ENCODE results near the gene FRAS1. TPM values are rescaled to one million over a fixed set of nuclear protein-coding genes. Genes with fewer than 3 reads are reported as not detected.

FRAS1 gene
- total RNA-seq, 2 experiments from 2014 or later: 0.09 TPM; not detected in 1

DNA sequence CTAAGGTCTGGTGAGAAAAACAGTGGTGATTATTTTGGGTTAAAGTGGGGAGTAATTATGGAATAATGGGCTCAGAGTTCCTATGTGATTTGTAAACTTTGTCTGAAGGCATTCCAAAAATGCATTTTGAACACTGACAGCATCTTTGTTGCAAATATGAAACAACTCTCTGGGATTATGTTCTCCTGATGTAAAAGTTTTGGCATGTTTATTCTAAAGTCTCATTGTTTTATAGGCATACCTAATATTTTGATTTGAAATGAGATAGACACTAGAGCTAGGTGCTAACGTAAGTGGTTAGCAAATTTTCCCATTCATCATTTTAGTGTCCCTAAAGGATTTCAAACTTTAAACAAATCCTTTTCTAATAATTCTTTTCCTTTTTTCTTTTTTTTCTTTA lies 353.6 kb downstream of the FRAS1 start:
- DNase-seq (no peak), ATAC-seq (no peak)
- Mint-ChIP-seq H3K36me3 (ENCODE audit: low read depth) (no peaks in the 10 kb centered on the region), H3K4me3 (no peak overlapping the region), H3K27ac (no peak overlapping the region), H3K9me3 (ENCODE audit: low read depth) (no peaks in the 10 kb centered on the region), H3K27me3 (peaks cover 8% of the 10 kb centered on the region), H3K4me1 (no peaks in the 10 kb centered on the region)
- intact Hi-C loops (cut with DNase I, micrococcal nuclease): no loop called here
- CTCF ChIA-PET: no interaction called here
- POLR2A ChIA-PET: no interaction called here

DNA sequence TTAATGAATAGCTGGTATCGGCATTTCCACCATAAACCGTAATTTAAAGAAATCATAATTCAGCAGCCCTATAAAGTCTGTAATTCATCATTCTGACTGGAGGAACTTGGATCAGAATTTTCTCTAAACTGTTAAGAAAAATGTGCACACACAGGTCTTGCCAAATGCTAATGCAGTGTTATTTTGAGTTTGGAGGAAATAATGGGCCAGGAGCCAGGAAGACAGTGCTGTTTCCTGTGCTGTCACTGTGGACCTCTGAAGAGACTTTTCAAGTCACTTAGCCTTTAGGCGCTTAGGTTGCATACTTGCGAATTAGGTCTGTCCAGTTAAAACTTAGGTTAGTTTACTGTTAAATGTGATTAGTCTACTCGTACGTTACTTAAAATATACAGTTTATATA lies 357.0 kb downstream of the FRAS1 start:
- intact Hi-C loops (cut with DNase I, micrococcal nuclease): no loop called here
- no peaks in the 10 kb centered on the region for H3K36me3 Mint-ChIP-seq (ENCODE audit: low read depth)

DNA sequence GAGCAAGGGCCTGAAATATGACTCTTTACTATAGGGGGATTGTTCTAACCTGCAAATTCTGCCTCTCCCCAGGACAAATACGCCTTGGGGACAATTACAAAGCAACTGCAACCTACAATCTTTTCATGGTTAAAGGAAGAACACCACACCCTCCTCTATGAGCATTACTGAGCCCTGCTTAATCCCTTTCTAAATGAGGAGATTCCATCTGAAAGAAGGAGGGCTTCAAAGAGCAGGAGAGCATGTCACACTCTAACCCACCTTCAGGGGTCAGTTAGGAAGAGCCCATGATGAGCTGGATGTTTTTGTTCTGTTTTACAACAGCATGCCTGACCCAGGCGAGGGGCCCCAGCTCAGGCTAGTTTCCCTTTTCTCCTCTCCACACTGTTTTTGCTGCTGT lies 360.5 kb downstream of the FRAS1 start:
- no peak for ATAC-seq
- peaks cover 11% of the 10 kb centered on the region for H3K27me3 Mint-ChIP-seq
- intact Hi-C loops (cut with DNase I, micrococcal nuclease): no loop called here
- H3K36me3 Mint-ChIP-seq (ENCODE audit: low read depth): no peaks in the 10 kb centered on the region
- ChIA-PET CTCF (interaction anchor here (0.9 kb wide), 1 partner anchor 24 kb away, joined by 4 read pairs; no protein-coding TSS in a partner anchor), POLR2A (no interaction called here)
- no peaks in the 10 kb centered on the region for H3K9me3 Mint-ChIP-seq (ENCODE audit: low read depth)
- H3K27ac Mint-ChIP-seq: no peak overlapping the region
- DNase-seq: no peak
- H3K4me3 Mint-ChIP-seq: no peak overlapping the region
- no peaks in the 10 kb centered on the region for H3K4me1 Mint-ChIP-seq

More for the DNA sequence above, 357.0 kb downstream of the FRAS1 start:
- Mint-ChIP-seq H3K27ac (no peak overlapping the region), H3K27me3 (peaks cover 13% of the 10 kb centered on the region), H3K9me3 (ENCODE audit: low read depth) (no peaks in the 10 kb centered on the region), H3K4me1 (no peaks in the 10 kb centered on the region), H3K4me3 (no peak overlapping the region)
- no peak for ATAC-seq
- POLR2A ChIA-PET: no interaction called here
- no peak for DNase-seq
- CTCF ChIA-PET: no interaction called here

DNA sequence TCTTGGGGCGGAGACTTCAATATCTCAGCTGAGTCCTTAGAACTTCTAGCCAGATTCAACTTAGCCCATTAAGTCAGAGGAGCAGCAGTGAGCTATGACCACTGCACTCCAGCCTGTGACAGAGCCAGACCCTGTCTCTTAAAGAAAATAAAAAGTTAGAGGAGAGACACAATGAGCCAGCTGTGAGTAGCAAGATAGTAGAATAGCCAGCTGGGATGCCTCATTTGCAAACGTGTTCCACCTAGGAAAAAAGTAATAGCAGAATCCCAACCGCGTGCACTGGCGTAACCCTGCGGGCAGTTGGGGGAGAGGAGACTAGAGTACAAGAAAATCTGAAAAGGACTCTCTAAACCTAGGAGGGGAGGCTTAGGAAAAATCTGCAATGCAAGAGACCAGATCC lies 361.3 kb downstream of the FRAS1 start:
- Mint-ChIP-seq H3K4me1 (no peaks in the 10 kb centered on the region), H3K27ac (no peak overlapping the region), H3K4me3 (no peak overlapping the region), H3K9me3 (ENCODE audit: low read depth) (no peaks in the 10 kb centered on the region), H3K27me3 (peaks cover 11% of the 10 kb centered on the region), H3K36me3 (ENCODE audit: low read depth) (no peaks in the 10 kb centered on the region)
- no peak for DNase-seq
- ChIA-PET CTCF (interaction anchor here (0.9 kb wide), 1 partner anchor 23 kb away, joined by 4 read pairs; no protein-coding TSS in a partner anchor), POLR2A (no interaction called here)
- ATAC-seq: no peak
- intact Hi-C loops (cut with DNase I, micrococcal nuclease): no loop called here

DNA sequence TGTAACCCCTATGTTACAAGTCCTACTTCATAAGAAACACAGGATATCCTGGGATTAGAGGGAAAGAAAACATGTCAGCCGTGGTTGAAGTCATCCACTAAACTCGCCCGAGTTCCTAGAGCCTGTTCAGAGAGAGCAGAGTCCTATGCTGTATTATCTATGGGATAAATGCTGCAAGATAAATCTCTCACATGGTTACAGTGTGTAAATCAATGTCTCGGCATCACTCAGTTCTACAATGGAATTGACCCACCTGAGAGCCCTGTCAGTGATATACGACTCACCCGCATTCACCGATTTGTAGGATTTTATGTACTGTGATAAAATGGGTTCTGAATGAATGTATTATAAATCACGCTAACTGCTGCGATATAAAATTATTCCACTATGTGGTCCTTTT lies 366.7 kb downstream of the FRAS1 start:
- Mint-ChIP-seq H3K36me3 (ENCODE audit: low read depth) (no peaks in the 10 kb centered on the region), H3K4me3 (no peak overlapping the region), H3K27ac (no peak overlapping the region), H3K27me3 (no peaks in the 10 kb centered on the region), H3K9me3 (ENCODE audit: low read depth) (no peaks in the 10 kb centered on the region), H3K4me1 (no peaks in the 10 kb centered on the region)
- ATAC-seq (no peak), DNase-seq (no peak)
- CTCF ChIA-PET: interaction anchor here (0.6 kb wide), 1 partner anchor 456 kb away, joined by 3 read pairs; no protein-coding TSS in a partner anchor
- POLR2A ChIA-PET: no interaction called here
- intact Hi-C loops (cut with DNase I, micrococcal nuclease): no loop called here

GRCh38 chr4:78424461-78424860 lies 367.3 kb downstream of the FRAS1 start:
- no peak overlapping the region for H3K4me3 Mint-ChIP-seq
- no peak overlapping the region for H3K27ac Mint-ChIP-seq
- no peaks in the 10 kb centered on the region for H3K36me3 Mint-ChIP-seq (ENCODE audit: low read depth)
- H3K4me1 Mint-ChIP-seq: no peaks in the 10 kb centered on the region
- DNase-seq: no peak
- ChIA-PET CTCF (interaction anchor here (0.6 kb wide), 1 partner anchor 456 kb away, joined by 3 read pairs; no protein-coding TSS in a partner anchor), POLR2A (interaction anchor here (0.5 to 0.7 kb wide), 2 partner anchors 25 to 58 kb away, joined by 5 to 8 read pairs; no protein-coding TSS in a partner anchor)
- ATAC-seq: no peak
- H3K9me3 Mint-ChIP-seq (ENCODE audit: low read depth): no peaks in the 10 kb centered on the region
- no peaks in the 10 kb centered on the region for H3K27me3 Mint-ChIP-seq
- intact Hi-C loops (cut with DNase I, micrococcal nuclease): no loop called here

DNA sequence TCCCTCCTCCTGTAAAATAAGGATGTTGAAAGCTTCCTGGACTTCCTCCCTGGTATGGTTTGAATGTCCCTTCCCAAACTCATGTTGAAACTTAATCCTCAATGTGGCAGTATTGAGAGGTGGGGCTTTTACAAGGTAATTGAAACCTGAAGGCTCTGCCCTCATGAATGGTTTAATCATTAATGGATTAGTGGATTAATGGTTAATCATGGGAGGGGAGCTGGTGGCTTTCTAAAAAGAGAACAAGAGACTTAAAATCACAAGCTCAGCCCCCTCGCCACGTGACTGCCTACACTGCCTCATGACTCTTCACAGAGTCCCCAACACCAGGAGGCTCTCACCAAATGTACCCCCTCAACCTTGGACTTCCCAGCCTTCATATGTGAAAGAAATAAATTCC lies 369.8 kb downstream of the FRAS1 start:
- Mint-ChIP-seq H3K9me3 (ENCODE audit: low read depth) (no peaks in the 10 kb centered on the region), H3K27me3 (no peaks in the 10 kb centered on the region), H3K36me3 (ENCODE audit: low read depth) (no peaks in the 10 kb centered on the region), H3K4me3 (no peak overlapping the region), H3K4me1 (no peaks in the 10 kb centered on the region), H3K27ac (no peak overlapping the region)
- DNase-seq: no peak
- CTCF ChIA-PET: interaction anchor here (0.8 to 1.0 kb wide), 2 partner anchors 18 to 56 kb away, joined by 3 read pairs; no protein-coding TSS in a partner anchor
- intact Hi-C loops (cut with DNase I, micrococcal nuclease): no loop called here
- POLR2A ChIA-PET: interaction anchor here (0.5 kb wide), 1 partner anchor 91 kb away, joined by 3 read pairs; no protein-coding TSS in a partner anchor
- no peak for ATAC-seq

GRCh38 chr4:78428996-78429395 lies 371.9 kb downstream of the FRAS1 start:
- ChIA-PET POLR2A (no interaction called here), CTCF (no interaction called here)
- no peak for ATAC-seq
- H3K4me1 Mint-ChIP-seq: no peaks in the 10 kb centered on the region
- no peak overlapping the region for H3K27ac Mint-ChIP-seq
- no peaks in the 10 kb centered on the region for H3K36me3 Mint-ChIP-seq (ENCODE audit: low read depth)
- no peaks in the 10 kb centered on the region for H3K9me3 Mint-ChIP-seq (ENCODE audit: low read depth)
- DNase-seq: no peak
- H3K4me3 Mint-ChIP-seq: no peak overlapping the region
- intact Hi-C loops (cut with DNase I, micrococcal nuclease): no loop called here
- no peaks in the 10 kb centered on the region for H3K27me3 Mint-ChIP-seq

DNA sequence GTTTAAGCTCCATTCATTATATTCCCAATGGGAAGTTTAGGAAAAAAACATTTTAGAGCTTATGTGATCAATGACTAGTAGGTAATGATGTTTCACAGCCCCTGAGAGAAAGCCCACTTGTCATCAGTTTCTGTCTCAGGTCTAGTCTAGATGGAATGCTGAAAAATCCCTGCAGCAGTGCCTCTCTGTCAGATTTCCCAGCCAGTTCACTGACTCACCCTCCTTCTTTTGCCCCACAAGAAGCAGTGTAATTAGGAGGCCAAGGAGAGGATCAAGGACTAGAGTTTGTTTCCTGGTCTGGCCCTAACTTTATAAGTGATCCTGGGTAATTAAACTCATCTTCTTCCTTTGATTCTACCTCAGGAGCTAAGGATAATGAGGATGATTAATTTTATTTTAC lies 375.8 kb downstream of the FRAS1 start:
- ChIA-PET POLR2A (no interaction called here), CTCF (no interaction called here)
- intact Hi-C loops (cut with DNase I, micrococcal nuclease): no loop called here
- DNase-seq: no peak
- Mint-ChIP-seq H3K4me3 (no peak overlapping the region), H3K9me3 (ENCODE audit: low read depth) (no peaks in the 10 kb centered on the region), H3K36me3 (ENCODE audit: low read depth) (no peaks in the 10 kb centered on the region), H3K27ac (no peak overlapping the region), H3K27me3 (no peaks in the 10 kb centered on the region), H3K4me1 (no peaks in the 10 kb centered on the region)
- no peak for ATAC-seq

GRCh38 chr4:78437608-78438088 lies 380.5 kb downstream of the FRAS1 start:
- H3K27ac Mint-ChIP-seq: no peak overlapping the region
- H3K4me1 Mint-ChIP-seq: no peaks in the 10 kb centered on the region
- CTCF ChIA-PET: no interaction called here
- H3K4me3 Mint-ChIP-seq: no peak overlapping the region
- H3K27me3 Mint-ChIP-seq: no peaks in the 10 kb centered on the region
- no peaks in the 10 kb centered on the region for H3K36me3 Mint-ChIP-seq (ENCODE audit: low read depth)
- DNase-seq (no peak), ATAC-seq (no peak)
- intact Hi-C loops (cut with DNase I, micrococcal nuclease): no loop called here
- POLR2A ChIA-PET: no interaction called here
- H3K9me3 Mint-ChIP-seq (ENCODE audit: low read depth): no peaks in the 10 kb centered on the region

- intact Hi-C loops (cut with DNase I, micrococcal nuclease): no loop called here
- H3K4me3 Mint-ChIP-seq: no peak overlapping the region
- ATAC-seq (no peak), DNase-seq (no peak)
- no peaks in the 10 kb centered on the region for H3K9me3 Mint-ChIP-seq (ENCODE audit: low read depth)
- H3K27me3 Mint-ChIP-seq: no peaks in the 10 kb centered on the region
- no peaks in the 10 kb centered on the region for H3K4me1 Mint-ChIP-seq
- no peaks in the 10 kb centered on the region for H3K36me3 Mint-ChIP-seq (ENCODE audit: low read depth)
- ChIA-PET POLR2A (no interaction called here), CTCF (no interaction called here)
- H3K27ac Mint-ChIP-seq: no peak overlapping the region
These were observed 382.2 kb downstream of the FRAS1 start for GRCh38 chr4:78439328-78439727.

GRCh38 chr4:78441756-78442155 lies 384.6 kb downstream of the FRAS1 start:
- Mint-ChIP-seq H3K36me3 (ENCODE audit: low read depth) (no peaks in the 10 kb centered on the region), H3K27me3 (no peaks in the 10 kb centered on the region), H3K4me3 (no peak overlapping the region), H3K9me3 (ENCODE audit: low read depth) (no peaks in the 10 kb centered on the region), H3K4me1 (no peaks in the 10 kb centered on the region), H3K27ac (no peak overlapping the region)
- intact Hi-C loops (cut with DNase I, micrococcal nuclease): no loop called here
- ATAC-seq (no peak), DNase-seq (no peak)
- ChIA-PET CTCF (interaction anchor here (0.6 to 0.7 kb wide), 3 partner anchors 24 to 373 kb away, joined by 3 to 4 read pairs (median 3); no protein-coding TSS in a partner anchor), POLR2A (no interaction called here)

DNA sequence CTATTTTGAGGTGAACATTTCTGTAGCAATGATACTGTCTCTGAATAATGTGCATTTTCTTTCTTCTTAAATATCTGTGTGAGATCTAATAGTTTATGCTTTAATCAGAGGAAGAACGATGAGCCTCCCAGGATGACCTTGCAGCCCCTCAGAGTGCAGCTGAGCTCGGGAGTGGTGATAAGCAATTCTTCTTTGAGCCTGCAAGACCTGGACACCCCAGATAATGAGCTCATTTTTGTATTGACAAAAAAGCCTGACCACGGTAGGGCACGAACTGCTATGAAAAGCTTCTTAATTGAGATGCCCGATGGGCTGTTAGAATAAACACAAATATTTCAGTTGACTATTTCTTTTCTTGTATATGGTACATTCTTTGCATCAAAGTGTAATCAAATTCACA lies 389.5 kb downstream of the FRAS1 start:
- Mint-ChIP-seq H3K4me3 (no peak overlapping the region), H3K9me3 (ENCODE audit: low read depth) (no peaks in the 10 kb centered on the region), H3K36me3 (ENCODE audit: low read depth) (no peaks in the 10 kb centered on the region), H3K4me1 (no peaks in the 10 kb centered on the region), H3K27me3 (no peaks in the 10 kb centered on the region), H3K27ac (no peak overlapping the region)
- no peak for ATAC-seq
- ChIA-PET CTCF (no interaction called here), POLR2A (no interaction called here)
- intact Hi-C loops (cut with DNase I, micrococcal nuclease): no loop called here
- DNase-seq: no peak
